Lower leg skin (tissue), 4 donors: ENCODE measurements around the gene DCN. TPM values are rescaled to one million over a fixed set of nuclear protein-coding genes. Genes with fewer than 3 reads are reported as not detected.

Experiments
- DNase-seq, 2 donors: peaks; one replicate each; pipeline ENCODE4 v3.0.0-alpha.2; 2019; ENCODE audit warnings: low spot score in 2 of 2
- H3K4me3 ChIP-seq: fragments of 200-600 bp; sonication (generic); 2 replicates; pipeline ENCODE4 v1.5.1; 2017; ENCODE audit warnings: mild to moderate bottlenecking, low read depth; ENCODE audit not compliant: poor library complexity, severe bottlenecking
- POLR2A ChIP-seq, 2 donors: fragments of 450-650 bp; IDR thresholded peaks; one replicate each; pipeline ENCODE4 v1.6.1; 2016 to 2017; ENCODE audit warnings: antibody characterized with exemption in 2 of 2, mild to moderate bottlenecking in 1 of 2, moderate library complexity in 1 of 2
- WGBS, 2 donors: methylation state at CpG; one replicate each; pipeline ENCODE4 v1.1.5; 2018; 5-methylcytosine and 5-hydroxymethylcytosine counted together
- intact Hi-C: fragments of 100-400 bp; cut with DNase I; formaldehyde crosslinking; loops from one replicate; pipeline ENCODE4 v1.15.0; 2023; ENCODE audit warnings: low total_unique reads
- total RNA-seq, 4 donors: library from RNA; depleted of rRNA; stranded (reverse); fragments of >200 nt; gene quantifications; one replicate each; pipeline ENCODE4 v1.1.0, GENCODE V29; 2016
- TF ChIP-seq, protein P1 (sequence below), 3 donors: fragments of 450-650 bp; IDR thresholded peaks; one replicate each; pipeline ENCODE4 v1.5.1; 2016; ENCODE audit warnings: antibody characterized with exemption in 3 of 3, mild to moderate bottlenecking in 3 of 3, moderate library complexity in 2 of 3

The DCN gene, protein sequence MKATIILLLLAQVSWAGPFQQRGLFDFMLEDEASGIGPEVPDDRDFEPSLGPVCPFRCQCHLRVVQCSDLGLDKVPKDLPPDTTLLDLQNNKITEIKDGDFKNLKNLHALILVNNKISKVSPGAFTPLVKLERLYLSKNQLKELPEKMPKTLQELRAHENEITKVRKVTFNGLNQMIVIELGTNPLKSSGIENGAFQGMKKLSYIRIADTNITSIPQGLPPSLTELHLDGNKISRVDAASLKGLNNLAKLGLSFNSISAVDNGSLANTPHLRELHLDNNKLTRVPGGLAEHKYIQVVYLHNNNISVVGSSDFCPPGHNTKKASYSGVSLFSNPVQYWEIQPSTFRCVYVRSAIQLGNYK
- 1,000 to 10,000 TPM in 1 of 4 donors, 100 to 1,000 TPM in 3; 497 to 1,618 (median 522) TPM for total RNA-seq

DNA sequence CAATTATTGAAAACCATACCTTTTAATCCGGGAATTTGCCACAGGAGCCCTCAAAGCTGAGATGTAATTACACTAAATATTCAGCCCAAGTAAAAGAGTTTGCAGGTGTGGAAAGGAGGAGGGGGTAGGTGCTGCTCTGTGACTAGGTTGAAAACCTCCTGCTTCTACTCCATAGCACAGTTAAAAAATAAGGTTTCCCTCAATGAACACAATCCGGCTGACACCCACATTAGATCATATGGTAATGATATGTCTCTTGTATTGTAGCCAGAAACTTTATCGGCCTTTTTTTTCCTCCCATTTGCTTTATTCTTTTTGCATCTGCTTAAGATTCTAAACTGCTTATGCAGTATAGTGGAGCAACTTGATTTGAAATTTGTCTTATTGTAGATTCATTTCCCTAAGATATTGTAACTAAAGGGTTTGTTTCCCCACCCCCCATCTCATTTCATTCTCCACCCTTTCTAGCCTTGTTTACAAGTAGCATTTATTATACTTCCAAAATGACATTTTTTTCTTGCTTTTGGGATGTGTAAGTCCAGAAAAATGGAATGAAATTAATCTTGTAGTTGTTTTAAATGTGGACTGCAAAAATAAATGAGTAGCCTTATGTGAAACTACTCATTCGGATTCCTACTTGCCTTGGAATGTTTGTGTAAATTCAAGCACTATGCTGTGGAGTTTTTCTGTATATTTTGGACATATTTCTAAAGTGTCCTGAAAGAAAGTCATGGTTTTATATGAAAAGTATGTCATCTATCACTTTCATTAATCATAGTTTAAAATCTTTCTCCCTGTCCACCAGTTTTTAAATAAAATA, at the start of gene DCN:
Gene DCN (minus strand): TSS at position 182 of the 820 bp plus-strand sequence. CDS start 4,265 bp downstream, outside the sequence.
- intact Hi-C loops, result no loop called here

GRCh38 chr12:91230841-91231240, 48.2 kb upstream of the DCN start:
- intact Hi-C loops, result no loop called here
- TF ChIP-seq POLR2A (IDR thresholded peaks at IDR 0.05), result no peak
- TF ChIP-seq, protein P1, sequence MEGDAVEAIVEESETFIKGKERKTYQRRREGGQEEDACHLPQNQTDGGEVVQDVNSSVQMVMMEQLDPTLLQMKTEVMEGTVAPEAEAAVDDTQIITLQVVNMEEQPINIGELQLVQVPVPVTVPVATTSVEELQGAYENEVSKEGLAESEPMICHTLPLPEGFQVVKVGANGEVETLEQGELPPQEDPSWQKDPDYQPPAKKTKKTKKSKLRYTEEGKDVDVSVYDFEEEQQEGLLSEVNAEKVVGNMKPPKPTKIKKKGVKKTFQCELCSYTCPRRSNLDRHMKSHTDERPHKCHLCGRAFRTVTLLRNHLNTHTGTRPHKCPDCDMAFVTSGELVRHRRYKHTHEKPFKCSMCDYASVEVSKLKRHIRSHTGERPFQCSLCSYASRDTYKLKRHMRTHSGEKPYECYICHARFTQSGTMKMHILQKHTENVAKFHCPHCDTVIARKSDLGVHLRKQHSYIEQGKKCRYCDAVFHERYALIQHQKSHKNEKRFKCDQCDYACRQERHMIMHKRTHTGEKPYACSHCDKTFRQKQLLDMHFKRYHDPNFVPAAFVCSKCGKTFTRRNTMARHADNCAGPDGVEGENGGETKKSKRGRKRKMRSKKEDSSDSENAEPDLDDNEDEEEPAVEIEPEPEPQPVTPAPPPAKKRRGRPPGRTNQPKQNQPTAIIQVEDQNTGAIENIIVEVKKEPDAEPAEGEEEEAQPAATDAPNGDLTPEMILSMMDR (IDR thresholded peaks at IDR 0.05), result no peak
- H3K4me3 ChIP-seq, result no peak overlapping the region
- DNase-seq, result no peak

More for the DNA sequence above, at the start of gene DCN:
- TF ChIP-seq POLR2A (IDR thresholded peaks at IDR 0.05), result no peak
- TF ChIP-seq, protein P1 (IDR thresholded peaks at IDR 0.05), result no peak
- WGBS, 2 donors, result 25 to 27% methylated on average over 4 of the region's 4 CpGs
- no peak for DNase-seq
- no peak within 1 kb of the TSS for H3K4me3 ChIP-seq

GRCh38 chr12:91226951-91227350, 44.3 kb upstream of the DCN start:
- TF ChIP-seq POLR2A (IDR thresholded peaks at IDR 0.05), result no peak
- TF ChIP-seq, protein P1 (IDR thresholded peaks at IDR 0.05), result no peak
- WGBS, 2 donors, result 90 to 93% methylated on average over 1 of the region's 1 CpG
- intact Hi-C loops, result no loop called here

DNA sequence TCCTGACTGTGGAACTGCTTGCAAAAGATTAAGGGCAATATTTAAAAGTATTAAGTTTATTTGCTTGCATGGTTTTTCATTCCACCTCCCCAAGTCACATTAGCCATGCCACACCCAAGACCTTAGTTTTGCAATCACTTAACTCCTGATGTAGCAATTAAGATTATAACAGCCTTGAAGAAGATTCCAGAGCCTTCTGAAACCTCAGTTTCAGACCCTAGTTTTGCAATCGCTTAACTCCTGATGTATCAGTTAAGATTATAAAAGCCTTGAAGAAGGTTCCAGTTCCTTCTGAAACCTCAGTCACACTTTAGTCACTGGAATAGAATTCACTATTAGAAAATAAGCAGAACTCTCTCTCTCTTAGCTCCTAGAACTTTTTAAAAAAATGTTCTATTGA, 42.7 kb upstream of the DCN start:
- TF ChIP-seq, protein P1 (IDR thresholded peaks at IDR 0.05), result no peak
- TF ChIP-seq POLR2A (IDR thresholded peaks at IDR 0.05), result no peak
- no peak for DNase-seq
- intact Hi-C loops, result no loop called here
- H3K4me3 ChIP-seq, result no peak overlapping the region
- 54 to 64% methylated on average over 1 of the region's 1 CpG for WGBS, 2 donors

More at GRCh38 chr12:91226951-91227350, 44.3 kb upstream of the DCN start:
- no peak overlapping the region for H3K4me3 ChIP-seq
- no peak for DNase-seq

DNA sequence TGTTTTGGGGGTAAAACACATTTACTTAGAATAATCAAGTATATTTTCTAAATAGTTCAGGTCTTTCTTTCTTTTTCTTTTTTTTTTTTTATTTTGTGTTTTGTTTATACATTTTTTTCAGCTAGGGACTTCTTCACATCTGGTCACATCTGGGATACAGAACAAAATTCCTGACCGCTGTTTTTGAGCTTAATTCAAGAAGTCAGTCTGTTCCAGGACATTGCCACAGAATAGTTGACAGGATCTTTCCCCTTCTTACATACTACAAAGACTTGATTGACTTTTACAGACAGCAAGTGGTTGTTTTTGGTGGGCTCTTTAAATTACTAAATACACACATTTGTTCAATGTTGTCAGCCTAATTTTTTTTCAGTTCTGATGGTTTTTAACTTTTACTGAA, 41.8 kb upstream of the DCN start:
- no peak overlapping the region for H3K4me3 ChIP-seq
- intact Hi-C loops, result no loop called here
- TF ChIP-seq, protein P1 (IDR thresholded peaks at IDR 0.05), result no peak
- no peak for TF ChIP-seq POLR2A (IDR thresholded peaks at IDR 0.05)
- no peak for DNase-seq
- WGBS, 2 donors, result 63 to 71% methylated on average over 1 of the region's 1 CpG
